Measurements from ENCODE around the gene ATP6V1E1.

The ATP6V1E1 gene

DNA sequence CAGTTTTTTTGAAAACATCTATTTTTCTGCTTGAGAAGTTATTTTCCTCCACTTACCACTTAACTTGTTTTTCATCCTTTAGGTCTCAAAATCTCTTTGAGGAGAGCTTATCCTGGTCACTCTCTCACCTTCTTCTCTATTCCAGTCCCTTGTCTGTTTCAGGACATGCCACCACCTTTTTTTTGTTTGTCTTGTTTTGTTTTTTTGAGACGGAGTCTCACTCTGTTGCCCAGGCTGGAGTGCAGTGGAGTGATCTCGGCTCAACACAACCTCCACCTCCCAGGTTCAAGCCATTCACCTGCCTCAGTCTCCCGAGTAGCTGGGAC is 5.4 kb upstream of the ATP6V1E1 start:
- DNase-seq (ENCODE audit: low spot score): no peak

DNA sequence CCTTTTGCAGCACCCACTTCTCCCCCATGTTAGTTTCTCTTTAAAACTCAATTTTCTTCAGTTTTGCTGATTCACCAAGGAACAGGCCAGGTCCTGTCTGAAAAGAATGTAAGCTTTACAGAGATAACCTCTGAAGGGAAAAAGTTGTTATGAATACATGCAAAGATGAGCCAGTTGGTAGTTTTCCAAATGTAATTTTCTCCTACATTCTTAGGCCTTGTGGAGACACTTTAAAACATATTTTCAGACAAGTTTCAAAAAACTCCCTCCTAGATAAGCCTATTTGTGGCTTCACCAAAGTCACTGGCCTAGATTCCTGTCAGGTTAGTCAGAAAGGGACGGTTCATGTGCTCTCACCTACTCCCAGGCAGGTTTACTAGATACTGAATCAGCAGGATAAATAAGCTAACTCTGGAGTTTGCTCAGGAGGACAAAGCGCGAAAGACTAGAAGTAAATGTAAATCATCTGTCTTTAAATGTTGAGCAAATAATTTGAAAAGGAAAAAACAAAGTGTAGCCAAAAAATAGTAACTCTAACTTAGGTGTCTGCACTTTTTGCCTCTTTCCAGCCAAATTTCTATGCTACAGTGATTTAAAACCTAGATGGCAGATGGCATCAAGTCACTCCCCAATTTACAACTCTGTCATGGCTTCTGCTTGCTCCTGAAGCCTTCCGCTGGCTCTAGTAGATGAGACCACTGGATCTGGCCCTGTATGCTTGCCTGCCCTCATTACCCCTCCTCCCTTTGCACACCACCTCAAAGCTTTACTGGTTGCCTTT is 4.9 kb upstream of the ATP6V1E1 start:
- no peak for DNase-seq (ENCODE audit: low spot score)

DNA sequence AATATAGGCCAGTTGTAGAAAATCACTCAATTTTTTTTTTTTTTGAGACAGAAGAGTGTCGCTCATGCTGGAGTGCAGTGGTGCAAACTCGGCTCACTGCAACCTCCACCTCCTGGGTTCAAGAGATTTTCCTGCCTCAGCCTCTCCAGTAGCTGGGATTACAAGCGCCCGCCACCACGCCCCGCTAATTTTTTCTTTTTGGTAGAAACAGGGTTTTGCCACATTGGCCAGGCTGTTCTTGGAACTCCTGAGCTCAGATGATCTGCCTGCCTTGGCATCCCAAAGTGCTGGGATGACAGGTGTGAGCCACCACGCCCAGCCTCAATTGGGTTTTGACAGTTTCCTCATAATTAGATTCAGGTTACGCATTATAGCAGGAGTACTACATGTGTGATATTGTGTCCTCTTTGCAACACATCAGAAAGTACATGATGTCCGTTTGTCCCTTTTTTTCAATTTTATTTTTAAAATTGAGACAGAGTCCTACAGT is 2.6 kb upstream of the ATP6V1E1 start:
- DNase-seq (ENCODE audit: low spot score): no peak

DNA sequence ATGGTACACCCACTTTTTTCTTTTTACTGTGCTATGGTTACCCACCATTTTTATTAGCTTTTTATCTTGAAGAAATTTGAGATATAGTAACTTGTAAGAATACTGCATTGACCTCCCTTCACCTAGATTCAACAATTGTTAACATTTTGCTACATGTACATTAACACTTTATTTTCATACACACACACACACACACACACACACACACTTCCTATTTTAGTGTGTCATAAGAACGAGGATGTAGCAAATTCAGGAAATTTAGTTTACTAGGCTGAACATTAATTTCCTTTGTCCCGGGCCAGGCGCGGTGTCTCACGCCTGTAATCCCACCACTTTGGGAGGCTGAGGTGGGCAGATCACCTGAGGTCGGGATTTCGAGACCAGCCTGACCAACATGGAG is 1.1 kb upstream of the ATP6V1E1 start:
- DNase-seq (ENCODE audit: low spot score): no peak

DNA sequence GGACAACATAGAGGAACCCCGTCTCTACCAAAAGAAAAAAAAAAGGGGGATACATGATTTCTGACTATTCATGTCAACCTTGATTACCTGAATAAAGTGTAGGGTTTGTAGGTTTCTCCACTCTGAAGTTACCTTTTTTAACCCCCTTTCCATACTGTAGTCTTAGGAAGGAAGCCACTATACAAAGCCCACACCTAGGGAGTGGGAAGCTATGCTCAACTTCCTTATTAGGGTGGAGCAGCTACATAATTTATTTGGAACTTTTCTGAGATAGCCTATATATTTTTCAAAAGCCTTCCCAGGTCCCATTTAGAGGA is 582 bp upstream of the ATP6V1E1 start:
- no peak for DNase-seq (ENCODE audit: low spot score)

DNA sequence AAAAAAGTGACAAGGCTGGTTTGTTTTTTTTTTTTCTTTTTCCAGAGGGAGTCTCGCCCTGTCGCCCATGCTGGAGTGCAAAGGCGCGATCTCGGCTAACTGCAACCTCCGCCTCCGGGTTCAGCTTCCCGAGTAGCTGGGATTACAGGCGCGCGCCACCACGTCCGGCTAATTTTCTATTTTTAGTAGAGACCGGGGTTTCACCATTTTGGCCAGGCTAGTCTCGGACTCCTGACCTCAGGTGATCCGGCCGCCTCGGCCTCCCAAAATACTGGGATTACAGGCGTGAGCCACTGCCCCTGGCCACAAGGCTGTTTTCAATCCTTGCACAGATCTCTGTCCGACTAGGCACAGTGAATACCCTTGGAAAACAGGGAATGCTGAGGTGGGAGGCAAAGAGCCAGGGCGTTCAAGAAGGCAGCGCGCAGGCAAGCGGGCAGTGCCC is 566 bp downstream of the ATP6V1E1 start:
- DNase-seq (ENCODE audit: low spot score): no peak

DNA sequence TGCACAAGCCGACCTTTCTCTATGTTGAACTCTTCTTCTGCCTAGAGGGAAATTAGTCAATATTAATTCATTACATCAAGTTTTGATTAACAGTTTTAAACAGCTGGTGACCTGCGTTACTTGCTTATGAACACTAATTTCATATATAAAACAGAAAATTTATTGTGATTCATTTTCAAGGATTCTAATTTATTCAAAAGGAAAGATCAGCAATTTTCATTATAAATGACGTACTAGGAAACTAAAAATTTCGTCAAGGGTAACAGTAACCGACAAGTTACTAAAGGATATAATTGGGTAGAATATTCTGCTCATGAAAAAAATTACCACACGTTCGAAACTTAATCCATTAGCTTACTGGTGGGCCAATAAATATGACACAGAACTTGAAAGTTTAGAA is 15.3 kb downstream of the ATP6V1E1 start:
- DNase-seq (ENCODE audit: low spot score): no peak

DNA sequence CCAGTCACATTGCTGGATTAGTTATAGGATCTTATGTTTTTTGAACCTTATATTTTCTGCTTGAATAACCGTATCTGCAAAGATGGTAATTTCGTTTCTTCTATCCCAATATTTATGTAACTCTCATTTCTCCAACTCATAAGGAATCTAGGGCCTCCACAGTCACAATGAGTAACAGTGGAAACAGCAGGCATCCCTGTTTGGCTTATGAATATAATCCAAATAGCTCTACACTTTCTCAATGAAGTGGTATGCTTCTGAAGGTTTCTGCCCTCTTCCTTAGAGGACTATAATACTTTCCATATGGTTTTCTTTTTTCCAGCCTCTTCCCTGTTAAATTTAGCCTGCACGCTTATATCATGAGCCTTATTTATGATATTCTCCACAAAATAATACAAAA is 16.5 kb downstream of the ATP6V1E1 start:
- DNase-seq (ENCODE audit: low spot score): no peak

DNA sequence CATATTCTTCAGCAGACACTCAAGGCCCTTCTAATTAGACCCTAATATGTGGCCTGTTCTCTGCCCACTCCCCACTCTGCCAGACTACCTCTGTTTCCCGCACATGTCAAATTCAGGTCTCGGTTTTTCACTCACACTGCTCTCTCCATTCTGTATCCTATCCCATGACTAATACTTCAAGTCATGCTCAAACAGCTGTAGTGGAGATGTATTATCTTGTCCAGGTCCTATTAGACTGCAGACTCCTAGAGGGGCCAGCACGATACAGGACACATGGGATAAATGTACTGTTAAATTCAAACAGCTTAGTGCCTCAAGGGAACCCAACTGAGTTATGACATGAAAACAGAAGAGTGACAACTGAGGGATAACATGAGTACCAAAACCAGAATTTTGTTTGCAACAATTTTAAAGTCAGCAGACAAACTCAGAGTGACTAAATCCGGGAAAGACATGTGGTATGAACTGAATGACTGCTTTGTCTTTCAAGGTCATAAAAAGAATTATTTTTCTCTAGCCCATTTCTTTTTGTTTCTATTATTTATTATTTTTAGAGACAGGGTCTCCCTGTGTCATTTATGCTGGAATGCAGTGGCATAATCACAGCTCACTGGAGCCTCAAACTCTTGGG is 20.5 kb downstream of the ATP6V1E1 start:
- no peak for DNase-seq (ENCODE audit: low spot score)

DNA sequence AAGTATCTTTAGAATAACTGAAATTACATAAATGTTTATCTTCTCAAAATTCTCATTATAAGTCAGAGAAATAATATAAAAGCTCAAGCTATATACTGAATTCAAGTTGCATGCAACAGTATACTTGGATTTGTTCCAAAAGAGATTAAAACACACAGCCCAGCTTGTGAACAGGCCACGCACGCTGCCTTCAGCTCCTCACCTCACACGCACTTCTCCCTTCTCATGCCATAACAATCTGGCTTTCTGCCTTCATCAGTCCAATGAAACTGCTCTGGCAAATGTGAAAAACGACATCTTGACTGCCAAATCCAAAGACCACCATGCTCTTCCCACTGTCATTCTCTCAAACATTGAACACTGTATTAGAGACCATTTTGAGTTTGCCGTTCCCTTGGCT is 22.1 kb downstream of the ATP6V1E1 start:
- DNase-seq (ENCODE audit: low spot score): no peak

DNA sequence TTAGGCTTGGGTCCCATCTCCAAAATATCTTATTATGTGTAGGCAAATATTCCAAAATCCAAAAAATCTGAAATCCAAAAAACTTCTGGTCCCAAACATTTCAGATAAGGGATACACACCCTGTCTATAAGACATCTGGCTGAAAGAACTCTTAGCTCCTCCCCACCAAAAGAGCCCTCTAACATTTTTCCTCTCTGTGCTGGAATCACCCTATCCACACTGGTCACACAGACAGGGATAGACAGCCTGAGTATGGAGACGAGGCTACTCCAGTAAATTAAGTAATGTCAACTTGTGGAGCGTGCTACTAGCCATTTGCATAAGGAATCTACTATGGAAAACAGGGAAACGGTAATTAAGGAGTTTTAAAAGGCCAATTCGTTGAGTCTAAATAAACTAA is 24.9 kb downstream of the ATP6V1E1 start:
- no peak for DNase-seq (ENCODE audit: low spot score)

DNA sequence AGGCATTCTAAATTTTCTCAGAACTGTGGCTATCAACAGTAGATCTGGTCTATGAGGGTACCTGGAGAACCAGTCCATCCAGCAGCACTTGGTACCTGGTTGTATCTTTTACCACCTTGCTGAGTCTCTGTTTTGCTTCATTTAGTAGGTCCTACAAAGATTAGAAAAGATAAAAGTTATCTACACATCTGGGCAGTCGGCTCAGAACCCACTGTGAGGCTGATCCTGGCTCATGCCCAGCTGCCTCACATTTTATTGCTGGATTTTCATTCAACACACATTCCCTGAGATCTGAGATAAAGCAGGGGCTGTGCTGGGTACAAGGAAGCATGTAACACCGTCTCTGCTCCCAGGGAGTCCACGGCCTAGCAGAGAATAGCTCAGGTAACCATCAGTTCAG is 27.5 kb downstream of the ATP6V1E1 start:
- DNase-seq (ENCODE audit: low spot score): no peak

DNA sequence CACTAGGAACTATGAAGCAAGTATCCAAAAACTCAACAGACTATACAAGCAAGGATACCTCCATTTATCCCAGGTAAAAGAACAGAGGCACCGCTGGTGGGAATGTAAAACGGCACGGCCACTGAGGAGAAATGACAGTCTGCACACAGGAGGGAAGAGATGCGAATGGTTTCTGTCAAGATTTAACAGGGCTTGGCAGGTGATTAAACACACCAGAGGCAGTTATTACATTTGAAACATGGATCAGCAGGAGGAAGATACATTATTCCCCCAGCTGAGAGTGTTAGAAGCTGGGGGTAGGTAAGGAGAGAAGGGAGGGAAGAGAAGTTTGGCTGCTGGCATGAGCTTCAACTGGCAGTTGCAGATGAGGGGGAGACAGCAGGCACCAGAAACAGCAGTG is 30.2 kb downstream of the ATP6V1E1 start:
- no peak for DNase-seq (ENCODE audit: low spot score)

DNA sequence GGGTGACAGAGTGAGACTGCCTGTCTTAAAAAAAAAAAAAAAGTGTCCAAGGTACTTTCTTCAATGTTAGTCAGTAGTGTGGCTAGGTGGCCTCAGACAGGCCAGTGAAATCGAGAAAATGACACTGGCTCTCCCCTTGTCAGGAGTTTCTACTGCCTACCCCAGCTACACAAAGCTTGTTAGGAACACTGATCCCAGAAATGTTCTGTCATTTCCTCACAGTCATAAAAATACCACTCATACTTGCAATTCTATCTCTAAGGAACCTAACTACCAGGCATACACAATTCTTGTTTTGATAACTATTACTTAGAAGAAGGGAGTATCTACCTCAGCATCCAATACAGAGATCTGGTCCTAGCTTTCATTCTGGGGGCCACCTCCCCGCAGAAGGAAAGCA is 31.3 kb downstream of the ATP6V1E1 start:
- DNase-seq (ENCODE audit: low spot score): no peak

DNA sequence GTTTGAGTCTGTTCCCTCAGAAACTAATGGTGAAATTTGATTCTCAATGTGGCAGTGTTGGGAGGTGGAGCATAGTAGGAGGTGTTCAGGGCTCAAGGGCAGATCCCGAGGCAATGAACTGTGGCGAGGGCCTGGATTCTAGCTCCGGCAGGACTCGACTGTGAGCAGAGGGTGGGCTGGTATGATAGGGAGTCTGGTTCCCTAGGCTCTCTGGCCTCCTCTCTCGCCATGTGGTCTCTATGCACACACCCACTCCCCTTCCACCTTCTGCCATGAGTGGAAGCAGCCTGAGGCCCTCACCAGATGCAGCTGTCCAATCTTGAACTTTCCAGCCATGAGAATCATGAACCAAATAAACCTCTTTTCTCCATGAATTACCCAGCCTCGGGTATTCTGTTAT is 32.3 kb downstream of the ATP6V1E1 start:
- DNase-seq (ENCODE audit: low spot score): no peak

DNA sequence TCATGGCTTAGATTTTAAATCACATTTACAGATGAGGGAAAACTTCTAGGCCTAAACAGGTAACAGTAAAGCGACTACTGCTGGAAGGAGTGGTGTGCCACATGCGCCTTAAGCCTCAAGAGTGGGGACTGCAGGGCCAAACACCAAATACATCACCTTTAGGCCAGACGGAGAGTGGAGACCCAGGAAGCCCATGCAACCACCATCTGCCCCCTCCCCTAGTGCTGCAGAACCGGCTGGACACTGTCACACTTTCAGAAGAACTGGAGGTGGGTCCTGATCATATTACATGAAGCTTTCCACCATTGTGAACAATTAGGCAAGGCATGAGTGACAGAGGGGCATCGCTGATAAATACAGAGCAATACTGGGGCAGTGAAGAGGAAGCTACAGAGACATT is 36.3 kb downstream of the ATP6V1E1 start:
- DNase-seq (ENCODE audit: low spot score): no peak

DNA sequence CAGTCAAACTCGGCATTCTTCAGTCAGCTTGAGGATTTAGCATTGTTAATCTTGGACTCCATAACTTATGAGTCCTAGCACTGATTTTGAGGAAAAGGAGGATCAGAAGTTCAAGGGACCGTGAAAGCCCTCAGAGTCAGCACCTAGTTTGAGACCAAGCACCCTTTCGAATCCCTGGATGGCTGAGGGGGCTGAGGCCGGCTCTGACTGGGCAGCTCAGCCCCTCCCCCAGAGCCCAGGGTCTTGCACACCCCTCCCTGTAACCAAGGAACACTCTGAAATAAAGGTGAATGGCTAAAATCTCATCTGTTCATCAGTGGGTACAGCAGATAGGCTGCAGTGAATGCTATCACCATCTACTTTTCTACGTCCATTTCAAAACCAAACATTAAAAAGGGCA is 38.0 kb downstream of the ATP6V1E1 start:
- no peak for DNase-seq (ENCODE audit: low spot score)

DNA sequence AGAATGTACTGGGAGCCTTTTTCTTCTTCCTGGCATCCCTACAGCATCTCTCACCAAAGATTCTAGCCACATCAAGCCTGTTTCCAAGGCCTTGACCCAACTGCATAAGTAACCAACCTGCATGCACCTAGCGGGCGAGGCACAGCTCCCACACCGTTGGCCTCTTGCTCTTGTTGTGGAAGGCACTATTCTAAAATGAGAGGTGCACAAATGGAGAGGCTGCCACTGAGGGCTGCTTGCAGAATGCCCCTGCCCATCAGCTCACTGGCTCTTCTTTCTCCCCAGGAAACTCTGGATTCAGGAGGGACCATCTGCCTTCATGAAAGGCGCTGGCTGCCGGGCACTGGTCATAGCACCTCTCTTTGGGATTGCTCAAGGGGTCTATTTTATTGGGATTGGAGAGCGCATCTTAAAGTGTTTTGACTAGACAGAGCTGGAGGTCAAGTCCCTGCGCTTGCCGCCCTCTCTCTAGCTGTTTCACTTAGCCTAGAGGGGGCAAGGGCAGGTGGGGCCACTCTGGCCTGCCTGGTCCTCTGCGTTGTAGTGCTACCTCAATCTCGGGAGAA is 38.7 kb downstream of the ATP6V1E1 start:
- DNase-seq (ENCODE audit: low spot score): no peak

DNA sequence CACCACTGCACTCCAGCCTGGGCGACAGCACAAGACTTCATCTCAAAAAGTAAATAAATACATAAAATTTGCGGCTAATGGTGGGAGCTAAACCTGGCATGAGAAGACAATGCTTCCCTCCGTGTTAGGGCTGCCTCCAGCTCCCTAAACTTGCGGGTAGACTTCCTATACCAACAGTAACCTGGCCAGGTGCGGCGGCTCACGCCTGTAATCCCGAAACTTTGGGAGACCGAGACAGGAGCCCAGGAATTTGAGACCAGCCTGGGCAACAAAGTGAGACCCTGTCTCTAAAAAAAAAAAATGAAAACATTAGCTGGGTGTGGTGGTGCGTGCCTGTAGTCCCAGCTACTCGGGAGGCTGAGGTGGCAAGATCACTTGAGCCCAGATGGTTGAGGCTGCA is 39.9 kb downstream of the ATP6V1E1 start:
- DNase-seq (ENCODE audit: low spot score): no peak

DNA sequence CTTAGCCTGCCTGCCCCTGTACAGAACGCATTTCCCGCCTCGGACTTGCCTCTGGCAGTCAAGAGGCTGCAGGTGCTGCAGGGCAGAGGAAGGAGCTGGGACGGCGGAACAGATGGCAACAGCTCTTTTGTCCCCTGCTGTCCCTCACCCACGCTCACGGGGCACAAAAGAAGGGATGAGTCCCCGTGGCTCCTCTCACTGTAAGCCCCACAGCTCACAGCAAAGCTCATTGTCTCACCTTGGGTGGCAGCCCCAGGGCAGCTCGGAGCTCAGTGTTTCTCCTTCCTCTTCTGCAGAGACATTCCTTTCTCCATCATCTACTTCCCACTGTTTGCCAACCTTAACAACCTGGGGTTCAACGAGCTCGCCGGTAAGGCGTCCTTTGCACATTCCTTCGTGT is 40.9 kb downstream of the ATP6V1E1 start:
- no peak for DNase-seq (ENCODE audit: low spot score)

DNA sequence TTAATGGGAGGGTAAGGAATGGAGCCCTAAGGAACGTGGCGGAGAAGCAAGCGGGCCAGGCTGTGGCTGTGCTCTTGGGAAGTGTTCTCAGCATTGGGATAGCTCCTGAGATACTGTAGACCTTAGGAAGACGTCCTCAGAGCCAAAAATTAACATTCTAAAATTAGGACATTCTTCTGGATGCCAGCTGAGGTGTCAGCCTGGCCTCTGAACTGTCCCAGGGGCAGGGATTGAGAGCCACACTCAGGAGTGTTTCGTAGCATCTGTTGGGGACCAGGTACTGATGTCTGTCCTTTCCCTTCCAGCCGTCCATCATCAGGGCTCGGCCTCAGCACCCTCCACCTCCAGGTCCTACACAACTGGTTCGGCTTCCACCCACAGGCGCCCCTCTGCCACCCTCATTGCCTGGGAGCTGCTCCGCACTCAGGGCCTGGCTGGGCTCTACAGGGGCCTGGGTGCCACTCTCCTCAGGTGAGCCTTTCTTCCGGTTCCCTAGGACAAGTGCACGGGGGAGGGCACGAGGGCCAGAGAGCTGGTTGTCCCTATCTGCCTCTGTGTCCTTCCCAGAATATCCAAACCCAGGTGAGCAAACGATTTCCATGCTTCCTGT is 41.6 kb downstream of the ATP6V1E1 start:
- no peak for DNase-seq (ENCODE audit: low spot score)

DNA sequence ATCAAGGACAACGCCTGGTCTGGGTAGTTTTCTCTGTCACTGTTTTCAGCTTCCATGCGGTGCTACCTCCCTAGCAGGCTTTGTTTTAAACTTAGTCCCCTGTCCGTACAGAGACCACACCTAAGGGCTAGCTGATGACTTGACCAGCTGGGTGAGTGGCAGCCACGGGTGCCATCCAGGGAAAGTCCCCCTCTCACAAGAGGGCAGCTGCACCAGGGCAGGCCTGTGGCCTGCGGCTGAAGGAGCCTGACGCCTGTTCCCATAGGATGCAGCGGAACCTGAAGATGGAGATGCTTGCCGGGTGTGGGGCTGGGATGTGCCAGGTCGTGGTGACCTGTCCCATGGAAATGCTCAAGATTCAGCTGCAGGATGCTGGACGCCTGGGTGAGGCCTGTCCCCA is 45.4 kb downstream of the ATP6V1E1 start:
- no peak for DNase-seq (ENCODE audit: low spot score)

DNA sequence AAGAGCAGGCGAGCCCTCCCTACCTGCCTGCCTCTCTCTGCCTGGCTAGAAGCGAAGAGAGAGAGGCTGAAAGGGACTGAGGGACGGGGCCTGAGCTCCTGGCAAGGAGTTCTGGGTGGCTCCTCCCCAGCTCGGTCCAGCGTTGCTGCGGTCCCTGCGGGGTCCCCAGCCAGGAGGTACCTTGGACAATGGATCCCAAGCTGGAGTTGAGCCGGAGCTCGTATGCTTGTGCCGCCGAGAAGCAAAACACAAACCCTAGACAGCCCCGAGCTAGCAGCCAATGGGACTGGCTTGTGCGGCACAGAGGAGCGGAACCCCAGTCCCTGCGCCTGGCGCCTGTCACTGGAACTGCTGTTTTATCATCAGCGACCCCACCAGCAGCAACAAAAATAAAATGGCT is 46.9 kb downstream of the ATP6V1E1 start:
- DNase-seq (ENCODE audit: low spot score): no peak

Data from germinal center (tissue), 1 donor.